Endothelial cell of umbilical vein (primary cell): ENCODE results near the gene STAT5B. TPM values are rescaled to one million over a fixed set of nuclear protein-coding genes. Genes with fewer than 3 reads are reported as not detected.
"Not testable (repeated sequence)": the region's sequence is repeated elsewhere in the genome, so short reads cannot be mapped to it uniquely, and the experiment has no call there.

Source experiments
- BruUV-seq: library from RNA; stranded (reverse); fragments of 400-500 nt; replicated peaks from 2 replicates; lab custom pipeline; 2021; lab: Mats Ljungman, UMichigan
- CTCF ChIA-PET: fragments of 300-600, 350-600 bp; sonication (Branson Sonifier 250); formaldehyde crosslinking; loops from one replicate; lab custom pipeline; 2021; ENCODE audit warnings: antibody characterized with exemption, inconsistent platforms; lab: Charles Lee
- POLR2A ChIA-PET: fragments of 300-600, 350-600 bp; sonication (Branson Sonifier 250); formaldehyde crosslinking; loops from one replicate; lab custom pipeline; 2021; ENCODE audit warnings: antibody characterized with exemption, inconsistent platforms; lab: Charles Lee
- DNase-seq: peaks from one replicate; pipeline ENCODE4 v3.0.0-alpha.2; 2011; ENCODE audit warnings: low read depth, low spot score
- FAIRE-seq: peaks from 2 replicates; lab custom pipeline; 2011; peaks lifted over from hg19 to GRCh38; lab: Jason Lieb, UNC
- H2AFZ ChIP-seq: 2 replicates; pipeline ENCODE4 v1.6.0; 2012; ENCODE audit warnings: low read depth, low read length, control low read depth, inconsistent platforms
- H3K27ac ChIP-seq: 2 replicates; pipeline ENCODE4 v1.5.1; 2011; ENCODE audit warnings: low read depth, mild to moderate bottlenecking, control low read depth, low read length, moderate library complexity; ENCODE audit not compliant: insufficient read depth
- H3K27me3 ChIP-seq, 2 experiments: 2 replicates each; pipeline versions ENCODE4 v1.6.0 to v1.6.1; 2011; ENCODE audit warnings: low read length in 2 of 2, mixed read lengths in 1 of 2; ENCODE audit not compliant: control insufficient read depth in 2 of 2, insufficient read depth in 2 of 2
- H3K36me3 ChIP-seq, 2 experiments: 2 replicates in 1 of 2; 3 replicates in 1 of 2; pipeline ENCODE4 v1.5.1; 2011; ENCODE audit warnings: low read length in 2 of 2, mild to moderate bottlenecking in 1 of 2, moderate library complexity in 1 of 2; ENCODE audit not compliant: control insufficient read depth in 2 of 2, insufficient read depth in 2 of 2; ENCODE audit errors: extremely low read depth in 1 of 2
- H3K4me1 ChIP-seq: 3 replicates; pipeline ENCODE4 v1.5.1; 2011; ENCODE audit warnings: mild to moderate bottlenecking, low read length; ENCODE audit not compliant: control insufficient read depth, insufficient read depth; ENCODE audit errors: extremely low read depth
- H3K4me2 ChIP-seq: 2 replicates; pipeline ENCODE4 v1.6.1; 2011; ENCODE audit warnings: low read length, control low read depth, mixed read lengths; ENCODE audit not compliant: insufficient read depth
- H3K4me3 ChIP-seq, 3 experiments: fragments of 200-600 bp in 1 of 3; sonication (generic), shearing (Covaris generic) in 1 of 3; replicated peaks in 1 of 3; 2 replicates each; pipeline ENCODE4 v1.5.1; 2011 to 2016; ENCODE audit warnings: control low read depth in 3 of 3, low read length in 3 of 3, mild to moderate bottlenecking in 2 of 3, inconsistent platforms in 1 of 3, low read depth in 1 of 3, moderate library complexity in 1 of 3; ENCODE audit not compliant: insufficient read depth in 1 of 3
- H3K79me2 ChIP-seq: 2 replicates; pipeline ENCODE4 v1.6.0; 2012; ENCODE audit warnings: low read length, inconsistent platforms; ENCODE audit not compliant: control insufficient read depth, insufficient read depth
- H3K9ac ChIP-seq: replicated peaks from 2 replicates; pipeline ENCODE3; 2011; ENCODE audit warnings: low read length, control low read depth; ENCODE audit not compliant: insufficient read depth; ENCODE audit errors: extremely low read depth
- H3K9me1 ChIP-seq: replicated peaks from 3 replicates; pipeline ENCODE4 v1.6.0; 2011; ENCODE audit warnings: mild to moderate bottlenecking, low read length; ENCODE audit not compliant: control insufficient read depth, insufficient read depth; ENCODE audit errors: extremely low read depth
- H3K9me3 ChIP-seq: replicated peaks from 2 replicates; pipeline ENCODE4 v1.5.1; 2012; ENCODE audit warnings: low read length, inconsistent platforms; ENCODE audit not compliant: control insufficient read depth, insufficient read depth
- H4K20me1 ChIP-seq: replicated peaks from 2 replicates; pipeline ENCODE3; 2011; ENCODE audit warnings: mild to moderate bottlenecking, low read length; ENCODE audit not compliant: control insufficient read depth, insufficient read depth; ENCODE audit errors: extremely low read depth
- EZH2 ChIP-seq: IDR thresholded peaks from 2 replicates; pipeline ENCODE4 v1.6.1; 2012; ENCODE audit warnings: borderline replicate concordance, low read depth, mild to moderate bottlenecking, moderate library complexity, low read length, inconsistent platforms; ENCODE audit not compliant: severe bottlenecking
- FOS ChIP-seq: IDR thresholded peaks from 2 replicates; pipeline ENCODE4 v1.6.1; 2011; ENCODE audit warnings: mild to moderate bottlenecking, low read length, moderate library complexity, borderline replicate concordance; ENCODE audit not compliant: insufficient read depth
- GATA2 ChIP-seq: IDR thresholded peaks from 2 replicates; pipeline ENCODE4 v1.7.0; 2011; ENCODE audit warnings: low read depth, mild to moderate bottlenecking, moderate library complexity, mixed read lengths, low read length; ENCODE audit not compliant: insufficient read length, insufficient read depth
- JUN ChIP-seq: IDR thresholded peaks from 2 replicates; pipeline ENCODE4 v1.6.1; 2011; ENCODE audit warnings: borderline replicate concordance, low read depth; ENCODE audit not compliant: insufficient read length, insufficient read depth
- MYC ChIP-seq: IDR thresholded peaks from one replicate; pipeline ENCODE4 v1.6.1; 2011; ENCODE audit warnings: mild to moderate bottlenecking, low read depth, low read length
- POLR2A ChIP-seq: IDR thresholded peaks from 2 replicates; pipeline ENCODE4 v1.6.1; 2012; ENCODE audit warnings: low read depth, mild to moderate bottlenecking, control low read depth, low read length
- dilution Hi-C: fragments of 300-500 bp; cut with MboI; formaldehyde crosslinking; loops from one replicate; pipeline ENCODE4 v1.15.0; 2019; ENCODE audit warnings: low sequenced_read_pairs; ENCODE audit not compliant: extremely low pct_ligation_motif_present
- intact Hi-C: fragments of 100-400 bp; cut with micrococcal nuclease; formaldehyde crosslinking; loops from one replicate; pipeline ENCODE4 v1.10.0; 2022
- polyA plus RNA-seq, 4 experiments: library from polyadenylated mRNA; depleted of rRNA in 3 of 4; stranded (reverse) in 3 of 4; unstranded in 1 of 4; fragments of >200 nt; gene quantifications; 2 replicates each; pipeline versions ENCODE4 v1.2.1 to v1.2.3, GENCODE V29; 2011 to 2012; ENCODE audit warnings: missing spikeins in 1 of 4
- total RNA-seq: library from RNA; stranded (reverse); gene quantifications from 2 replicates; pipeline ENCODE4 v1.2.3, GENCODE V29; 2021
- TF ChIP-seq, protein P1 (sequence below): IDR thresholded peaks from 2 replicates; pipeline ENCODE4 v1.6.1; 2011; ENCODE audit not compliant: insufficient read depth, insufficient read length

STAT5B gene
- total and polyA plus RNA-seq, 2 donors (not counting 3 experiments of a cell fraction or from before 2014, with no cell fraction given): 43.3 to 53.7 TPM

DNA sequence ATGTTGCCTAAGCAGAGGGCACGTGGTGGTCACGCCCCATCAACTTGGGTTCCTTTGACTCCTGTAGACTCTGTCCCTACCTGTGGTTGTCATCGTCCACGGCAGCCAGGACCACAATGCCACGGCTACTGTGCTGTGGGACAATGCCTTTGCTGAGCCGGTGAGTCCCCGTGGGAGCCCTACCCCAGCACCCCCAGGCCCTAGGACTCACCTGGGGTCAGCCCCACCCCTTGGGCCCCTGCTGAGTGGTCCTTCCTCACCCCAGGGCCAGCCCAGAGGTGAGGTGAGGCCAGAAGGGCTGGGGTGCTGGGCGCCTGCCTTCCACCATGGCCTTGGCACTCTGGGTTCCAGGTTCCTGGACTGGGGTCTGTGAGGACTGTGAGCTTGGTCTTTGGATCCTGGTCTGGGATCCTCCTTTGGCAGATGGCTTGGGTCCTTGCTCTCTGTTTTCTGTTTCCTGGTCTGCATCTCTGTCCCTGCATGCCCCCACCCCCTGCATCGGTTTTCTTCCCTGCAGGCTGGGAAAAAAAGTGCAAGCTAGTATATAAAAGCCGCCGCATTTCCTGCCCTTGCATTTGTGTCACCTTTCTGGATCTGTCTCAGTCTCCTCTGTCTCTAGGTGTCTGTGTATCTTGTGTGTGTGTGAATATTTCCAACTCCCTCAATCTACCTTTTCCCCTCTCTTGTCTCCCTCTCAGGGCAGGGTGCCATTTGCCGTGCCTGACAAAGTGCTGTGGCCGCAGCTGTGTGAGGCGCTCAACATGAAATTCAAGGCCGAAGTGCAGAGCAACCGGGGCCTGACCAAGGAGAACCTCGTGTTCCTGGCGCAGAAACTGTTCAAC, 29.6 kb upstream of the STAT5B start:
- Histone ChIP-seq H3K4me2 (no peak overlapping the region), H3K4me1 (no peaks in the 10 kb centered on the region), H4K20me1 (no peaks in the 10 kb centered on the region), H3K9ac (no peak overlapping the region), H3K9me3 (no peaks in the 10 kb centered on the region), H3K9me1 (no peaks in the 10 kb centered on the region), H3K4me3 (no peak overlapping the region), H3K27ac (no peak overlapping the region), H3K36me3 (peaks cover 0 to 18% of the 10 kb centered on the region in 2 experiments), H3K79me2 (no peaks in the 10 kb centered on the region), H2AFZ (no peak overlapping the region), H3K27me3 (no peaks in the 10 kb centered on the region)
- dilution Hi-C loops (no loop called here), intact Hi-C loops (no loop called here)
- DNase-seq: no peak
- no peak for FAIRE-seq
- BruUV-seq: no TSS peak
- TF ChIP-seq FOS: no peak
- TF ChIP-seq GATA2: no peak
- no peak for TF ChIP-seq JUN
- no peak for TF ChIP-seq POLR2A
- TF ChIP-seq EZH2: no peak
- no peak for TF ChIP-seq MYC
- TF ChIP-seq, protein P1, sequence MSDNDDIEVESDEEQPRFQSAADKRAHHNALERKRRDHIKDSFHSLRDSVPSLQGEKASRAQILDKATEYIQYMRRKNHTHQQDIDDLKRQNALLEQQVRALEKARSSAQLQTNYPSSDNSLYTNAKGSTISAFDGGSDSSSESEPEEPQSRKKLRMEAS: no peak
- ChIA-PET POLR2A (no interaction called here), CTCF (no interaction called here)

DNA sequence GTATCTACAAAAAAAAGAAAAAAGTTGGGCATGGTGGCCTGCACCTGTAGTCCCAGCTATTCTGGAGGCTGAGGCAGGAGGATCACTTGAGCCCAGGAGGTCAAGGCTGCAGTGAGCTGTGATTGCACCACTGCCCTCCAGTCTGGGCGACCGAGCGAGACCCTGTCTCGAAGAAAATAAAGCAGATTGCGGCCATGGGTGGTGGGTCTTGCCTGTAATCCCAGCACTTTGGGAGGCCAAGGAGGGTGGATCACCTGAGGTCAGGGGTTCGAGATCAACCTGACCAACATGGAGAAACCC, 28.8 kb upstream of the STAT5B start:
- dilution Hi-C loops, H3K4me3 ChIP-seq, H3K27ac ChIP-seq, H4K20me1 ChIP-seq, H3K27me3 ChIP-seq, intact Hi-C loops, POLR2A ChIA-PET, H3K79me2 ChIP-seq, H3K9ac ChIP-seq, FAIRE-seq, DNase-seq, H3K4me2 ChIP-seq, H2AFZ ChIP-seq, H3K9me1 ChIP-seq, H3K9me3 ChIP-seq, H3K4me1 ChIP-seq, BruUV-seq: not testable (repeated sequence)
- CTCF ChIA-PET: interaction anchor here (1.1 kb wide), 1 partner anchor 83 kb away, joined by 6 read pairs; no protein-coding TSS in a partner anchor
- peaks cover 0 to 12% of the 10 kb centered on the region in 2 experiments for H3K36me3 ChIP-seq
